HEK293 (cell line): ENCODE measurements around the gene NDRG3.

Source experiments
- CTCF ChIA-PET: fragments of 350-600 bp; formaldehyde crosslinking; extraction: SDS; loops from one replicate; lab custom pipeline; 2021; ENCODE audit warnings: antibody characterized with exemption; lab: Yijun Ruan, JAX
- POLR2A ChIA-PET: fragments of 300-600 bp; formaldehyde crosslinking; extraction: SDS; loops from one replicate; lab custom pipeline; 2020; ENCODE audit warnings: antibody characterized with exemption, inconsistent platforms; lab: Yijun Ruan, JAX
- H3K27ac ChIP-seq: fragments of 200-500 bp; sonication (Bioruptor generic); 2 replicates; pipeline ENCODE4 v1.5.1; 2014; ENCODE audit warnings: low read depth, low read length, control low read depth, inconsistent platforms; ENCODE audit errors: extremely low read depth
- H3K36me3 ChIP-seq, 2 experiments: fragments of 200-500 bp in 1 of 2; sonication (Bioruptor generic) in 1 of 2; 1 replicate in 1 of 2; 2 replicates in 1 of 2; pipeline ENCODE4 v1.5.1; 2014 to 2017; ENCODE audit warnings: inconsistent platforms in 2 of 2, low read length in 2 of 2; ENCODE audit not compliant: control insufficient read depth in 2 of 2, insufficient read depth in 1 of 2
- H3K4me1 ChIP-seq: fragments of 200-500 bp; sonication (Bioruptor generic); 2 replicates; pipeline ENCODE4 v1.5.1; 2014; ENCODE audit warnings: mild to moderate bottlenecking, low read length, inconsistent platforms; ENCODE audit not compliant: control insufficient read depth, insufficient read depth
- H3K4me3 ChIP-seq: 2 replicates; pipeline ENCODE4 v1.5.1; 2011; ENCODE audit warnings: low read depth, mild to moderate bottlenecking, control low read depth, low read length, moderate library complexity
- H3K9me3 ChIP-seq: fragments of 200-500 bp; sonication (Bioruptor generic); 2 replicates; pipeline ENCODE4 v1.5.1; 2014; ENCODE audit warnings: low read depth, low read length, inconsistent platforms; ENCODE audit not compliant: control insufficient read depth, insufficient read depth
- MYNN ChIP-seq: fragments of 450-650 bp; formaldehyde crosslinking; IDR thresholded peaks from 2 replicates; pipeline ENCODE4 v1.5.1; 2016; ENCODE audit warnings: missing biosample characterization, missing genetic modification characterization, borderline replicate concordance
- ZFP41 ChIP-seq: fragments of 450-650 bp; formaldehyde crosslinking; IDR thresholded peaks from 2 replicates; pipeline ENCODE4 v1.5.1; 2016; ENCODE audit warnings: missing biosample characterization, missing genetic modification characterization, borderline replicate concordance
- ZNF121 ChIP-seq: fragments of 450-650 bp; formaldehyde crosslinking; IDR thresholded peaks from 2 replicates; pipeline ENCODE4 v1.5.1; 2016; ENCODE audit warnings: missing biosample characterization, missing genetic modification characterization
- ZNF292 ChIP-seq: fragments of 450-650 bp; formaldehyde crosslinking; IDR thresholded peaks from 2 replicates; pipeline ENCODE4 v1.5.1; 2016; ENCODE audit warnings: low read depth, missing biosample characterization, missing genetic modification characterization, borderline replicate concordance
- ZNF37A ChIP-seq: fragments of 450-650 bp; IDR thresholded peaks from 2 replicates; pipeline ENCODE4 v1.5.1; 2018; ENCODE audit warnings: missing biosample characterization, missing genetic modification characterization
- ZNF544 ChIP-seq: fragments of 450-650 bp; formaldehyde crosslinking; IDR thresholded peaks from 2 replicates; pipeline ENCODE4 v1.5.0; 2017; ENCODE audit warnings: missing biosample characterization, missing genetic modification characterization
- ZNF571 ChIP-seq: fragments of 450-650 bp; formaldehyde crosslinking; IDR thresholded peaks from 2 replicates; pipeline ENCODE4 v1.5.0; 2017; ENCODE audit warnings: missing biosample characterization, missing genetic modification characterization
- ZNF658 ChIP-seq: fragments of 450-650 bp; formaldehyde crosslinking; IDR thresholded peaks from 2 replicates; pipeline ENCODE4; 2016; ENCODE audit warnings: missing biosample characterization, missing genetic modification characterization
- TF ChIP-seq, protein P1 (sequence below): fragments of 450-650 bp; formaldehyde crosslinking; IDR thresholded peaks from 2 replicates; pipeline ENCODE4 v1.5.1; 2016; ENCODE audit warnings: missing biosample characterization, missing genetic modification characterization
- TF ChIP-seq, protein P2 (sequence below): fragments of 450-650 bp; formaldehyde crosslinking; conservative IDR thresholded peaks from 2 replicates; pipeline ENCODE4 v1.5.1; 2016; ENCODE audit warnings: low read depth, missing biosample characterization, missing genetic modification characterization
- TF ChIP-seq, protein P3 (sequence below): fragments of 450-650 bp; IDR thresholded peaks from 2 replicates; pipeline ENCODE4 v1.5.1; 2018; ENCODE audit warnings: missing biosample characterization, missing genetic modification characterization
- TF ChIP-seq, protein P4 (sequence below): fragments of 450-650 bp; formaldehyde crosslinking; IDR thresholded peaks from 2 replicates; pipeline ENCODE4 v1.5.1; 2016; ENCODE audit warnings: missing biosample characterization, missing genetic modification characterization
- TF ChIP-seq, protein P5 (sequence below): fragments of 450-650 bp; formaldehyde crosslinking; IDR thresholded peaks from 2 replicates; pipeline ENCODE4 v1.5.1; 2016; ENCODE audit warnings: missing biosample characterization, missing genetic modification characterization, low read depth
- TF ChIP-seq, protein P6 (sequence below): sonication (generic); formaldehyde crosslinking; IDR thresholded peaks from 2 replicates; pipeline ENCODE4 v1.8.1; 2022; ENCODE audit warnings: mild to moderate bottlenecking, moderate library complexity, missing genetic modification reagents
- TF ChIP-seq, protein P7 (sequence below): fragments of 450-650 bp; formaldehyde crosslinking; IDR thresholded peaks from 2 replicates; pipeline ENCODE4 v1.5.1; 2016; ENCODE audit warnings: missing biosample characterization, missing genetic modification characterization

Gene NDRG3

DNA sequence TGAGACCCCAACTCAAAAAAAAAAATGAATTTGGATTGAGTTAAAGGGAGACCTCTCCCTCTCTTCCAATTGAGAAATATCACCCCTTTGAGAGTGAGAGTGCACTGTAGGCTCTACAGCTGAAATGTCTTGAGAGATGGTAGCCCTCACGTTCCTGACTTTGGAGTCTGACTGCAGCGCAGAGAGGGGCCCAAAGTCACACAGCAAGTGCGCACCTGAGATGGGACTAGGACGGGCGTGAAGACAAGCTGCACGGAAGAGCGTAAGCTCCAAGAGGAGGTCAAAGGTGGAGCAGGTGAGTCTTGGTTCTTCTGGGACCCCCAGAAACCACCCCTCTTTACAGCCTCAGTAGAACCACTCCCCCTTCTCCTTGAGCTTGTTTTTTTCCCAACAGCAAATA is 100.5 kb downstream of the NDRG3 start (continued):
- TF ChIP-seq, protein P1, sequence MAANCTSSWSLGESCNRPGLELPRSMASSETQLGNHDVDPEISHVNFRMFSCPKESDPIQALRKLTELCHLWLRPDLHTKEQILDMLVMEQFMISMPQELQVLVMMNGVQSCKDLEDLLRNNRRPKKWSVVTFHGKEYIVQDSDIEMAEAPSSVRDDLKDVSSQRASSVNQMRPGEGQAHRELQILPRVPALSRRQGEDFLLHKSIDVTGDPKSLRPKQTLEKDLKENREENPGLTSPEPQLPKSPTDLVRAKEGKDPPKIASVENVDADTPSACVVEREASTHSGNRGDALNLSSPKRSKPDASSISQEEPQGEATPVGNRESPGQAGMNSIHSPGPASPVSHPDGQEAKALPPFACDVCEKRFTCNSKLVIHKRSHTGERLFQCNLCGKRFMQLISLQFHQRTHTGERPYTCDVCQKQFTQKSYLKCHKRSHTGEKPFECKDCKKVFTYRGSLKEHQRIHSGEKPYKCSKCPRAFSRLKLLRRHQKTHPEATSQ: no peak
- TF ChIP-seq, all 188 proteins: peak for 0

DNA sequence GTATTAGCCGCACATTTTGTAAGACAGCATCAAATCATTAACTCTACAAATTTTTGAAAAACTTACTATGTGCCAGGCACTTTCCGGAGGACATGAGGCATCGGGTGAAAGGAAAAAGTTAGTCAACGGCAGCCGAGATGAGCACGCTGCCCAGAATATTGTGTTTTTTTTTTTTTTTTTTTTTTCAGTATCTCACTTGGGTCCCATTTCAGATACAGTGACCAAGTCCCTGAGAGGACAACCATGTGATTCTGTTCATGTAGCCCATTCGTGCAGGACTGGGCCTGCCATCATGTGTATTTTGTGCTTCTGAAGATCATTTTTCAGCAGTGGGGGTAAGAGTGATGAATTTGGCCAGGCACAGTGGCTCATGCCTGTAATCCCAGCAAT is 101.2 kb downstream of the NDRG3 start:
- TF ChIP-seq, protein P2, sequence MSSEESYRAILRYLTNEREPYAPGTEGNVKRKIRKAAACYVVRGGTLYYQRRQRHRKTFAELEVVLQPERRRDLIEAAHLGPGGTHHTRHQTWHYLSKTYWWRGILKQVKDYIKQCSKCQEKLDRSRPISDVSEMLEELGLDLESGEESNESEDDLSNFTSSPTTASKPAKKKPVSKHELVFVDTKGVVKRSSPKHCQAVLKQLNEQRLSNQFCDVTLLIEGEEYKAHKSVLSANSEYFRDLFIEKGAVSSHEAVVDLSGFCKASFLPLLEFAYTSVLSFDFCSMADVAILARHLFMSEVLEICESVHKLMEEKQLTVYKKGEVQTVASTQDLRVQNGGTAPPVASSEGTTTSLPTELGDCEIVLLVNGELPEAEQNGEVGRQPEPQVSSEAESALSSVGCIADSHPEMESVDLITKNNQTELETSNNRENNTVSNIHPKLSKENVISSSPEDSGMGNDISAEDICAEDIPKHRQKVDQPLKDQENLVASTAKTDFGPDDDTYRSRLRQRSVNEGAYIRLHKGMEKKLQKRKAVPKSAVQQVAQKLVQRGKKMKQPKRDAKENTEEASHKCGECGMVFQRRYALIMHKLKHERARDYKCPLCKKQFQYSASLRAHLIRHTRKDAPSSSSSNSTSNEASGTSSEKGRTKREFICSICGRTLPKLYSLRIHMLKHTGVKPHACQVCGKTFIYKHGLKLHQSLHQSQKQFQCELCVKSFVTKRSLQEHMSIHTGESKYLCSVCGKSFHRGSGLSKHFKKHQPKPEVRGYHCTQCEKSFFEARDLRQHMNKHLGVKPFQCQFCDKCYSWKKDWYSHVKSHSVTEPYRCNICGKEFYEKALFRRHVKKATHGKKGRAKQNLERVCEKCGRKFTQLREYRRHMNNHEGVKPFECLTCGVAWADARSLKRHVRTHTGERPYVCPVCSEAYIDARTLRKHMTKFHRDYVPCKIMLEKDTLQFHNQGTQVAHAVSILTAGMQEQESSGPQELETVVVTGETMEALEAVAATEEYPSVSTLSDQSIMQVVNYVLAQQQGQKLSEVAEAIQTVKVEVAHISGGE (tag by site-specific recombination): no peak
- TF ChIP-seq ZNF292 (tag by site-specific recombination) (no peak), MYNN (no peak), ZNF658 (no peak), ZNF571 (tag by site-specific recombination) (no peak), ZFP41 (tag by site-specific recombination) (no peak), ZNF37A (tag by site-specific recombination) (no peak), ZNF544 (no peak), ZNF121 (tag by site-specific recombination) (no peak)
- TF ChIP-seq, protein P3, sequence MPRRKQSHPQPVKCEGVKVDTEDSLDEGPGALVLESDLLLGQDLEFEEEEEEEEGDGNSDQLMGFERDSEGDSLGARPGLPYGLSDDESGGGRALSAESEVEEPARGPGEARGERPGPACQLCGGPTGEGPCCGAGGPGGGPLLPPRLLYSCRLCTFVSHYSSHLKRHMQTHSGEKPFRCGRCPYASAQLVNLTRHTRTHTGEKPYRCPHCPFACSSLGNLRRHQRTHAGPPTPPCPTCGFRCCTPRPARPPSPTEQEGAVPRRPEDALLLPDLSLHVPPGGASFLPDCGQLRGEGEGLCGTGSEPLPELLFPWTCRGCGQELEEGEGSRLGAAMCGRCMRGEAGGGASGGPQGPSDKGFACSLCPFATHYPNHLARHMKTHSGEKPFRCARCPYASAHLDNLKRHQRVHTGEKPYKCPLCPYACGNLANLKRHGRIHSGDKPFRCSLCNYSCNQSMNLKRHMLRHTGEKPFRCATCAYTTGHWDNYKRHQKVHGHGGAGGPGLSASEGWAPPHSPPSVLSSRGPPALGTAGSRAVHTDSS (tag by site-specific recombination): no peak
- TF ChIP-seq, protein P1: no peak
- TF ChIP-seq, protein P4, sequence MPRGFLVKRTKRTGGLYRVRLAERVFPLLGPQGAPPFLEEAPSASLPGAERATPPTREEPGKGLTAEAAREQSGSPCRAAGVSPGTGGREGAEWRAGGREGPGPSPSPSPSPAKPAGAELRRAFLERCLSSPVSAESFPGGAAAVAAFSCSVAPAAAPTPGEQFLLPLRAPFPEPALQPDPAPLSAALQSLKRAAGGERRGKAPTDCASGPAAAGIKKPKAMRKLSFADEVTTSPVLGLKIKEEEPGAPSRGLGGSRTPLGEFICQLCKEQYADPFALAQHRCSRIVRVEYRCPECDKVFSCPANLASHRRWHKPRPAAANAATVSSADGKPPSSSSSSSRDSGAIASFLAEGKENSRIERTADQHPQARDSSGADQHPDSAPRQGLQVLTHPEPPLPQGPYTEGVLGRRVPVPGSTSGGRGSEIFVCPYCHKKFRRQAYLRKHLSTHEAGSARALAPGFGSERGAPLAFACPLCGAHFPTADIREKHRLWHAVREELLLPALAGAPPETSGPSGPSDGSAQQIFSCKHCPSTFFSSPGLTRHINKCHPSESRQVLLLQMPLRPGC (tag by site-specific recombination): no peak
- TF ChIP-seq, protein P5, sequence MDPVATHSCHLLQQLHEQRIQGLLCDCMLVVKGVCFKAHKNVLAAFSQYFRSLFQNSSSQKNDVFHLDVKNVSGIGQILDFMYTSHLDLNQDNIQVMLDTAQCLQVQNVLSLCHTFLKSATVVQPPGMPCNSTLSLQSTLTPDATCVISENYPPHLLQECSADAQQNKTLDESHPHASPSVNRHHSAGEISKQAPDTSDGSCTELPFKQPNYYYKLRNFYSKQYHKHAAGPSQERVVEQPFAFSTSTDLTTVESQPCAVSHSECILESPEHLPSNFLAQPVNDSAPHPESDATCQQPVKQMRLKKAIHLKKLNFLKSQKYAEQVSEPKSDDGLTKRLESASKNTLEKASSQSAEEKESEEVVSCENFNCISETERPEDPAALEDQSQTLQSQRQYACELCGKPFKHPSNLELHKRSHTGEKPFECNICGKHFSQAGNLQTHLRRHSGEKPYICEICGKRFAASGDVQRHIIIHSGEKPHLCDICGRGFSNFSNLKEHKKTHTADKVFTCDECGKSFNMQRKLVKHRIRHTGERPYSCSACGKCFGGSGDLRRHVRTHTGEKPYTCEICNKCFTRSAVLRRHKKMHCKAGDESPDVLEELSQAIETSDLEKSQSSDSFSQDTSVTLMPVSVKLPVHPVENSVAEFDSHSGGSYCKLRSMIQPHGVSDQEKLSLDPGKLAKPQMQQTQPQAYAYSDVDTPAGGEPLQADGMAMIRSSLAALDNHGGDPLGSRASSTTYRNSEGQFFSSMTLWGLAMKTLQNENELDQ: no peak
- TF ChIP-seq, protein P6, sequence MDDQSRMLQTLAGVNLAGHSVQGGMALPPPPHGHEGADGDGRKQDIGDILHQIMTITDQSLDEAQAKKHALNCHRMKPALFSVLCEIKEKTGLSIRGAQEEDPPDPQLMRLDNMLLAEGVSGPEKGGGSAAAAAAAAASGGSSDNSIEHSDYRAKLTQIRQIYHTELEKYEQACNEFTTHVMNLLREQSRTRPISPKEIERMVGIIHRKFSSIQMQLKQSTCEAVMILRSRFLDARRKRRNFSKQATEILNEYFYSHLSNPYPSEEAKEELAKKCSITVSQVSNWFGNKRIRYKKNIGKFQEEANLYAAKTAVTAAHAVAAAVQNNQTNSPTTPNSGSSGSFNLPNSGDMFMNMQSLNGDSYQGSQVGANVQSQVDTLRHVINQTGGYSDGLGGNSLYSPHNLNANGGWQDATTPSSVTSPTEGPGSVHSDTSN (CRISPR knock-in tag): no peak
- TF ChIP-seq, protein P7, sequence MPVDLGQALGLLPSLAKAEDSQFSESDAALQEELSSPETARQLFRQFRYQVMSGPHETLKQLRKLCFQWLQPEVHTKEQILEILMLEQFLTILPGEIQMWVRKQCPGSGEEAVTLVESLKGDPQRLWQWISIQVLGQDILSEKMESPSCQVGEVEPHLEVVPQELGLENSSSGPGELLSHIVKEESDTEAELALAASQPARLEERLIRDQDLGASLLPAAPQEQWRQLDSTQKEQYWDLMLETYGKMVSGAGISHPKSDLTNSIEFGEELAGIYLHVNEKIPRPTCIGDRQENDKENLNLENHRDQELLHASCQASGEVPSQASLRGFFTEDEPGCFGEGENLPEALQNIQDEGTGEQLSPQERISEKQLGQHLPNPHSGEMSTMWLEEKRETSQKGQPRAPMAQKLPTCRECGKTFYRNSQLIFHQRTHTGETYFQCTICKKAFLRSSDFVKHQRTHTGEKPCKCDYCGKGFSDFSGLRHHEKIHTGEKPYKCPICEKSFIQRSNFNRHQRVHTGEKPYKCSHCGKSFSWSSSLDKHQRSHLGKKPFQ: no peak
- POLR2A ChIA-PET: no interaction called here
- Histone ChIP-seq H3K4me3 (no peak overlapping the region), H3K27ac (no peak overlapping the region), H3K36me3 (no peaks in the 10 kb centered on the region), H3K4me1 (no peaks in the 10 kb centered on the region), H3K9me3 (no peaks in the 10 kb centered on the region)
- CTCF ChIA-PET: interaction anchor here (0.6 to 0.7 kb wide), 3 partner anchors 112 to 835 kb away, joined by 3 read pairs; no protein-coding TSS in a partner anchor
